GM12891 (cell line): ENCODE data around the gene JAK2.

Experiments
- PAX5 ChIP-seq: IDR thresholded peaks from 2 replicates; pipeline ENCODE4 v1.6.1; 2011; ENCODE audit warnings: low read length, moderate library complexity, mild to moderate bottlenecking; ENCODE audit not compliant: insufficient read depth, severe bottlenecking
- POLR2A ChIP-seq: IDR thresholded peaks from 2 replicates; pipeline ENCODE4 v1.6.1; 2011; ENCODE audit warnings: low read depth, low read length, control low read depth
- POLR2AphosphoS5 ChIP-seq: IDR thresholded peaks from 2 replicates; pipeline ENCODE4 v1.6.1; 2011; ENCODE audit warnings: low read depth, low read length, control low read depth
- SPI1 ChIP-seq: IDR thresholded peaks from 2 replicates; pipeline ENCODE4 v1.6.1; 2011; ENCODE audit warnings: low read depth, low read length, control low read depth
- TAF1 ChIP-seq: IDR thresholded peaks from 2 replicates; pipeline ENCODE4 v1.6.1; 2011; ENCODE audit warnings: low read depth, low read length, control low read depth

DNA sequence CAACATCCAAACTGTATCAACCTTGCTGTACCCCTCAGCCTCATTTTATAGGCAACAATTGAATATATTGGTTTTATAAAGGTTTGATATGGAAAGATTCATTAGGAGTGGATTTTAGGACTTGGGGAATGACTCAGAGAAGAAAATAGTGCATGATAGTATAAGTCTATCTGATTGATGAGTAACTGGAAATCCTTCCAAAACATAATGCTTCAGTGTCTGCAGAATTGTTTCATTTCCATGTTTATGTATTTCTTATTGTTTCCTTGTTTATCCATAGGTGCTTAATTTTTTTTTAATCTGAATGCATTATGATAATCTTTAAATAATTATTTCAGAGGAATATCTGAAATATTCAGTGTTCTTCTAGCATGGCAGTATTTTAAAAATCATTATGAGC is 12.6 kb downstream of the JAK2 start:
- TF ChIP-seq POLR2A: no peak
- TF ChIP-seq TAF1: no peak
- no peak for TF ChIP-seq POLR2AphosphoS5
- TF ChIP-seq SPI1: no peak
- no peak for TF ChIP-seq PAX5
